Umbilical cord (tissue), 2 donors: Measurements from ENCODE around the gene PNMA5. TPM values are rescaled to one million over a fixed set of nuclear protein-coding genes. Genes with fewer than 3 reads are reported as not detected.

Experiments
- DNase-seq: peaks from one replicate; pipeline ENCODE4 v3.0.0-alpha.2; 2015; ENCODE audit warnings: low spot score
- total RNA-seq: library from RNA; depleted of rRNA; stranded (reverse); fragments of >200 nt; gene quantifications from one replicate; pipeline ENCODE4 v1.2.3, GENCODE V29; 2014; ENCODE audit warnings: low replicate concordance; ENCODE audit not compliant: insufficient read depth

The PNMA5 gene
- total RNA-seq, 1 donor from 2014 or later, result 0.24 TPM

DNA sequence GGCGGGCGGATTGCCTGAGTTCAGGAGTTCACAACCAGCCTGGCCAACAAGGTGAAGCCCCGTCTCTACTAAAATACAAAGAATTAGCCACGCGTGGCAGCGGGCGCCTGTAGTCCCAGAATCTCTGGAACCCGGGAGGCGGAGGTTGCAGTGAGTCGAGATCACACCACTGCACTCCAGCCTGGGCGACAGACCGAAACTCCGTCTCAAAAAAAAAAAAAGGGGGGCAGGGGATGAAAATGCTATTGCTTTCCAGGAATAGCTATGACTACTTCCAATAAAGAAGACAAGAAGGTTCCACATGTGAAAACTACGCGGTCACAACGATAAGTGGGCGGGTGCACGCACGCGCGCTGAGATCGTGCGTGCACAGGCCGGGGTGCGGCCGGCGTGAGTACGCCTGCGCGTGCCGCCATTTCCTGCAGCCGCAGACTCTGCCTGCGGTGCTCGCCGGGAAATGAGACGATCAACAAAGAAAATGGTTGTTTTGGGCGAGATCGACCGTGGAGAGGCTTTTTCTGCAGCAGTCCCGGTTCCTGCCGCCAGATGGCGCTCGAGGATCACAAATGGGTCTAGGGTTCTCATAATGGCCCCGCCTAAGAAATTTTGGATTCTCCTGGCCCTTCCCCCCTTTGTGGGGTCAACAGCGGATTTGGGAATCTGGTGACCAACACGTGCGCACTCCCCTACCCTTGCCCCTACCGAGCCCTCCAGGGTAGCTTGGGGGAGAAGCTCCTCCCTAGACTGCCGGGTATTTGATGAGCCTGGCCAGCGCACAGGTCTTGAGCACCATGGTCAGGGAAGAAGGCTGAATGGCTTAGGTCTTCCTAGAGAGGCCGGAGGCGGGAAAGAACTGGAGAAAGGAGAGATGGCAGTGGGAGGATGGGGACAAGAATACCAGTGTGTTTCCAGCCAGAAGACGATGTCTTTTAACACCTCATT is 35.1 kb downstream of the PNMA5 start:
- peak; percentile 87 for DNase-seq

DNA sequence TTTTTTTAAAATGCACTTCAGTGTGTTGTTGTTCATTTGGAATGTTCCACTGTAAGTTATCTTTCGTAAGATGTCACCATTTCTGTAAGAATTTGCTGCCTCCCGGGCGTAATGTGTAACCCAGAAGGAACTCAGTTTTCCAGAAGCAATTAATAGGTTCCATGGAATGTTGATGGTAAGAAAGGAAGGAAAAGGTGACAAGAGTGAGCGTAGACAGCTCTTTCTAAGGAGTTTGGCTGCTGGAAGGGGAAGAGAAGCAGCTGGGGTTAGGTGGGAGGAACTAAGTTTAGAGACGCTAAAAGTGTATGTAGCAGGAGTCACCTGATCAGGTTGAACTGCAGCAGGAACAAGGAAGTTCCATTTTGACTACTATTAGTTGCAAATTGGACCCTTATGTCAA is 35.9 kb downstream of the PNMA5 start:
- no peak for DNase-seq

DNA sequence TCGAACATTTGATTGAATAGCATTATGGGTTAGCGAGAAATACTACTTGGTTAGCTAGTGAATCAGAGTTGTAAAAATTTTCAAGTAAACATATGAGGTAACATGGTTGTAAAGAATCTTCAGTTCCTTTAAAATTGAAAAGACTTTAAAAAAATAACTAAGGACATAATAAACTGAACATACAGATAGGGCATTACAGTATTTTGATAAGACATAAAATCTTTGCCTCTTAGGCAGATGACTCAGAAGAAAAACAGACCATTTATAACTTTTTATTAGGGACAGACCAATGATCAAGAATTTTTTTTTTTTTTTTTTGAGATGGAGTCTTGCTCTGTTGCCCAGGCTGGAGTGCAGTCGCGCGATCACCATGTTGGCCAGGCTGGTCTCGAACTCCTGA is 43.1 kb downstream of the PNMA5 start:
- DNase-seq, result no peak

DNA sequence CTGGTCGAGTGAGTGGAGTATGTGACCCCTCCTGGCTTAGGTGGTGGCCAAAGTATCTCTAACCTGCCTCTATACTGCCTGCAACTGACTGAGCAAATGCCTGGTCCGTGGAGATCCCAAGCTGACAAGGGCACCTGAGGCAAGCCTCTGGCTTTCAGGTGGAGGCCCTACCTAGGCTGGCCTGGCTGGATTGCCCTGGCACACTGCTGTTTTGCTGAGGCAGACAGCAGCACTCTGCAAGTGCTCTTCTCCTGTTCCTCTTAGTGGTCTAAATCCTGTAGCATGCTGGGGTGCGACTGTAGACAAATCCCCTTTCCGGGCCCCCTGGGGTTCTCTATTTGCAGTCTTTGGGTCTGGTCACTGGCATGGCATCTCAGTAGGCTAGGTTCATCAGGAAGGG is 44.8 kb downstream of the PNMA5 start:
- DNase-seq, result no peak

DNA sequence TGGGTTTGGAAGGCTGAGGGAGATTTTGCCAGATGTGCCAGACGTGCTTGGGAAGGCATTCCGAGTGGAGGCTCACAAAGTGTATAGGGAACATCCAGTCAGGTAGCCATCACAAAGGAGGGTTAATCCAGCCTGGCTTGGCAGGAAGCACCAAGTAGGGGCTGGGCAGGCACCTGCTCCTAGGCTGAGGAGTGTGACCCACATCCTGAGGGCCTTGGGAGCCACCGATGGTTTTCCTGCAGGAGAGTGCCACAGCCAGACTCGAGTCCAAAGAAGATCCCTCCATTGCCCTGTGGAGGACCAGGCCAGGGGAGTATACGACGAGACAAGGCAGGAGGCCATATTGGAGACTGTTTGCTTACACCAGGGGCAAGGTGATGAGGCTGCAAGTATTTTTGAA is 47.2 kb downstream of the PNMA5 start:
- no peak for DNase-seq

DNA sequence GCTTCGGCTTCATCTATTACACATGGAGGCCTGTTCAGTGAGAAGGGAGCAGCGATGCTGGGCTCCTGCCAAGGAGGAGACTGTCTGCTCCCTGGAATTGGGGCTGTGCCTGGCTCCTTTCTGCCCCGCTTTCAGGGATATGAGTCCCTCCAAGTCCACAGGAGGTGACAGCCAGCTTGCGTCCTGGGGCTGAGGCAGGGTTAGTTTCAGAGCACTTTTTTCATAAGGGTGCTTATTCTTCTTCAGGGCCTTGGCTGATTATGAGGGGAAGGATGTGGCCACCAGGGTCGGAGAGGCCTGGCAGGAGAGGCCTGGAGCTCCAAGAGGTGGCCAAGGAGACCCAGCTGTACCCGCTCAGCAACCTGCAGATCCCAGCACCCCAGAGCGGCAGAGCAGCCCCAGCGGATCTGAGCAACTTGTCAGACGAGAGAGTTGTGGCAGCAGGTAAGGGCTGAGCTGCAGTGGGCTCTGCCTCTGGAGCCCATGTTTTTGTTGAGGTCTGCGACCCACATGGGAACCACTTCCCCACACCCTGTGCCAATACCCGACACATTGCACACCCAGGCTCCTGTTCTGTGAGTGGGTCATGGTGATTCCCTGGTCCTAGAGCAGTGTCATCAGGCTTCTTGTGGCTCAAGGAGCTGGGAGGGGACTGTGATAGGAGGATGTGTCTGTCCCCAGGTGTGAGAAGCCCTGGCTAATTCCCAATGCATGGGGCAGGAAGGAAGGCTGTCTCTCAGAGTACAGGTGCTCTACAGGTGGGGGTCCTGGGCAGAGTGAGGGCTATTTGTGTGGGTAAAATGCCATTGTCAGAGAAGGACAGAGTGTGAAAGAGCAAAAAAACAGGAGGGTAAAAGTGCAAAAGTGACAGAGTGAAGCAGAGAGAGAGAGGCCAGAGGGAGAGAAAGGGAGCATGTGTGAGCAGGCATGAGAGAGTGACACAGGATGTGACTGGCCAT is 48.6 kb downstream of the PNMA5 start:
- no peak for DNase-seq

DNA sequence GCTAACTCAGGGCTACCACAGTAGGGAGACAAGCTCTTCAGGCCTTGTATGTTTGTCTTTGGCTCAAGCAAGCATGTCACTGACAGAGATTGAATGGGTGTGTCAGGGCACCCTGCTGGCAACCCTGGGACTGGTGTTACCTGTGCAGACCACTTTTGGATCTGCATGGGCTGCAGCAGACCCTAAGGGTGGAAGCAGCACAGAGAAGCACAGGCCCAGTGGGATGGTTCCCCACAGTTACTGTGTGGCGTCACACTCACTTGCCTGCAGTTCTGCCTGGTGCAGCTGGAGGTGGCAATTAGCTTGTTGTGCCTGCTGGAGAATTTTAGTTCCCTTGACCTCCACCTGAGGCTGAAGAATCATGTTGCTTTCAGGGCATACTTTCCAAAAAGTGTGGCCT is 50.1 kb downstream of the PNMA5 start:
- DNase-seq, result no peak

DNA sequence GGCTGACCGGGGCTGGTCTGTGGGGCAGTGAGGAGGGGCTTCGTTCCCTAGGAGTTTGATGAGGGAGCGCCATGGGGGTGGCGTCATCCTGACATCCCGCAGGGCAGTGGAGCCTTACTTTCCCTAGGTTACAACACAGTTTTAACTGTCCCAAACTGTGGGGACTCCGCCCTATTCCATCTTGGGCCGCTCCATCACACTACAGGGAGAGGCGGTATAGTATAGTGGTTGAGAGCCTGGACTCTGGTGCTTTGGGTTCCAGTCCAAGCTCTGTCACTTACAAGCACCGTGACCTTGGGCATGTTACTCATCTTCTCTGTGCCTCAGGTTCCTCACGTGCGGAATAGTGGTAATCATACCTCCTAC is 51.9 kb downstream of the PNMA5 start:
- no peak for DNase-seq

DNA sequence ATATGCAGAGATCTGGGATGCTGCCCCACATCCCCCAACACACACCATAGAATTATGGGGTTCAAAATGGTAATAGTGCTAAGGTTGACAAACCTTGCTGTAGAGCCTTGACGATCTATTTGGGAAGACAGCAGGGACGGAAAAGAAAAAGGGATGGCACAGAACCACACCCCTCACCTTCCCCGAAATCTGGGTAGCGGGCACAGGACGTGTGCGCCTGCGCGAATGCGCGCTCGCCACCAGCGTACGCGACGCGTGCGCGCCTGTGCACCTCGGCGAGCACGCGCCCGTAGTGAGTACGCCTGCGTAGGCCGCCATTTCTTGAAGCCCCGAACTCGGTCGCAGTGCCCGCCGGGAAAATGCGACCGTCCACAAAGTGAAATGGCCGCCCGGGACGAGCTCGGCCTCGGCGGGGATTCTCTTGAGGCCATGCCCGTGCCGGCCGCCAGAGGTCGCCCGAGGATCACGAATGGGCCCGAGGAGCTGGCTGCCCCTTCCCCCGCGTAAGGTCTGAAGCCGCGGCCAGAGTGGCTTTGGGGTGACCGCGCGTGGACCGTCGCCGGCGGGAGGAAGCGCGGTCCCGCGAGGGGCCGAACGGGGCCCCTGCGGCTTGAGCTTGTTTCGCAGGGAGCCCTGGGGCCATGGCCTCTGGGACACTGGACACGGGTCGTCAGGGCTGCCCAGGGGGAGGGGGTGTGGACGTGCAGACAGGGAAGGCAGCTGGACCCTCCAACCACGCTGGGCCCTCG is 52.4 kb downstream of the PNMA5 start:
- peak; percentile 95 for DNase-seq

Other genes with a start within 250 kb of the PNMA5 start
- gene MAGEA2, start 240.3 kb downstream of the PNMA5 start, total RNA-seq, result 0.24 TPM
- gene CSAG3, start 234.9 kb downstream of the PNMA5 start, total RNA-seq, result not detected
- not detected for gene MAGEA6, start 224.4 kb downstream of the PNMA5 start, total RNA-seq
- 32.3 TPM for gene CETN2, start 163.4 kb downstream of the PNMA5 start, total RNA-seq
- 3.1 TPM for gene NSDHL, start 163.1 kb downstream of the PNMA5 start, total RNA-seq
- gene ZNF185, start 96.0 kb downstream of the PNMA5 start, total RNA-seq, result 25.3 TPM
- 15.4 TPM for gene PNMA3, start 62.4 kb upstream of the PNMA5 start, total RNA-seq
- gene PNMA6A, start 78.3 kb upstream of the PNMA5 start, total RNA-seq, result 1.2 TPM
- gene MAGEA1, start 185.2 kb upstream of the PNMA5 start, total RNA-seq, result not detected